Gastrocnemius medialis (tissue), 4 donors: ENCODE results near the gene ARHGDIA.

ENCODE experiments used
- CTCF ChIP-seq, 5 experiments: fragments of 450-650 bp in 3 of 5; fragments of 200-600 bp in 2 of 5; sonication (generic) in 2 of 5; IDR thresholded peaks in 4 of 5; conservative IDR thresholded peaks in 1 of 5; 1 replicate in 4 of 5; 2 replicates in 1 of 5; pipeline ENCODE4 v1.5.1; 2016 to 2019; ENCODE audit warnings: antibody characterized with exemption in 5 of 5, mild to moderate bottlenecking in 3 of 5, moderate library complexity in 3 of 5
- POLR2A ChIP-seq, 2 donors: fragments of 450-650 bp; IDR thresholded peaks; one replicate each; pipeline ENCODE4 v1.6.1; 2017; ENCODE audit warnings: antibody characterized with exemption in 2 of 2, mild to moderate bottlenecking in 2 of 2, moderate library complexity in 2 of 2

GRCh38 chr17:81905993-81906392 is 34.9 kb upstream of the ARHGDIA start:
- no peak for TF ChIP-seq POLR2A (IDR thresholded peaks at IDR 0.05)
- no peak for TF ChIP-seq CTCF (IDR thresholded peaks at IDR 0.05 in 4 of 5, conservative IDR thresholded peaks at IDR 0.05 in 1 of 5)
